H1 (cell line): ENCODE measurements around the gene SLC15A4. TPM values are rescaled to one million over a fixed set of nuclear protein-coding genes. Genes with fewer than 3 reads are reported as not detected.

Source experiments
- CREB1 ChIP-seq: IDR thresholded peaks from 2 replicates; pipeline ENCODE4 v1.6.1; 2012; ENCODE audit warnings: inconsistent platforms
- PHF8 ChIP-seq: fragments of 200-600 bp; sonication (generic); conservative IDR thresholded peaks from 2 replicates; pipeline ENCODE4 v1.7.1; 2012; ENCODE audit warnings: low read depth, mild to moderate bottlenecking, inconsistent platforms, low read length, moderate library complexity
- POLR2AphosphoS5 ChIP-seq: IDR thresholded peaks from 2 replicates; pipeline ENCODE4 v1.6.1; 2011; ENCODE audit warnings: low read depth, low read length
- RBBP5 ChIP-seq: IDR thresholded peaks from 2 replicates; pipeline ENCODE4 v1.7.1; 2012; ENCODE audit warnings: low read depth, mild to moderate bottlenecking, inconsistent platforms, low read length, moderate library complexity, borderline replicate concordance
- SAP30 ChIP-seq: fragments of 300-600 bp; sonication (generic); IDR thresholded peaks from 2 replicates; pipeline ENCODE4 v1.7.1; 2012; ENCODE audit warnings: low read length, moderate library complexity, mild to moderate bottlenecking, inconsistent platforms; ENCODE audit not compliant: insufficient read depth, insufficient replicate concordance
- TEAD4 ChIP-seq: IDR thresholded peaks from 2 replicates; pipeline ENCODE4 v1.6.1; 2012; ENCODE audit warnings: low read depth, low read length, inconsistent platforms, mixed read lengths
- polyA plus RNA-seq, 7 experiments: library from polyadenylated mRNA; depleted of rRNA in 3 of 7; stranded (reverse) in 5 of 7; unstranded in 2 of 7; fragments of >200 nt in 5 of 7; fragments of 200-250 nt in 2 of 7; gene quantifications; 1 replicate in 5 of 7; 2 replicates in 1 of 7; 4 replicates in 1 of 7; pipeline versions ENCODE4 v1.2.1 to v1.2.3, GENCODE V29; 2011 to 2013; ENCODE audit warnings: missing spikeins in 2 of 7, mixed read lengths in 2 of 7
- total RNA-seq: library from RNA; stranded (reverse); fragmentation: NEBNext Ultra II Directional; extraction: Animal tissue kit (Norgen Biotek cat#: 25700); gene quantifications from 2 replicates; pipeline ENCODE4 v1.2.1, GENCODE V29; 2021

SLC15A4 gene
- total and polyA plus RNA-seq, 2 of the 8 experiments (the other 6 are each of a cell fraction or from before 2014, with no cell fraction given): 22.7 to 26.6 TPM

GRCh38 chr12:128804762-128805161 is 19.0 kb downstream of the SLC15A4 start (continued):
- TF ChIP-seq PHF8 (no peak), RBBP5 (no peak), CREB1 (no peak), POLR2AphosphoS5 (no peak), SAP30 (no peak), TEAD4 (no peak)
